ENCODE measurements around the gene RBPMS2.

RBPMS2 gene

DNA sequence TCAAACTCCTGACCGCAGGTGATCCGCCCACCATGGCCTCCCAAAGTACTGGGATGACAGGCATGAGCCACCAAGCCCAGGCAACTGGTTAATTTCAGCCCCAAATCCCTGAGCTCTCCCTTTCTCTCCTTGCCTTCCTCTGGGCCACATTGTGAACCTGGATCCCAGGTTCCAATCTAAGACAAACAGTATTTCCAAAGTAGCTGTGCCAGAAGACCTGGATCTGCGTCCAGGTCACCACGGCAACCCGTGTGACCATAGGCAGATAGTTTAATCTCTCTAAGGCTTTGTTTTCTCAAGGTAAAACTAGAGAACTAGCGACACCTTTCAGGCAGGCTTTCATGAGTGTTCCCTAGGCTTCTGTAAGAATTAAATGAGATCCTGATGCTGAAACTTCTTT lies 5.9 kb upstream of the RBPMS2 start:
- no peak for DNase-seq (ENCODE audit: insufficient read length, low spot score)
- FAIRE-seq: no peak
- TF ChIP-seq, protein P1, sequence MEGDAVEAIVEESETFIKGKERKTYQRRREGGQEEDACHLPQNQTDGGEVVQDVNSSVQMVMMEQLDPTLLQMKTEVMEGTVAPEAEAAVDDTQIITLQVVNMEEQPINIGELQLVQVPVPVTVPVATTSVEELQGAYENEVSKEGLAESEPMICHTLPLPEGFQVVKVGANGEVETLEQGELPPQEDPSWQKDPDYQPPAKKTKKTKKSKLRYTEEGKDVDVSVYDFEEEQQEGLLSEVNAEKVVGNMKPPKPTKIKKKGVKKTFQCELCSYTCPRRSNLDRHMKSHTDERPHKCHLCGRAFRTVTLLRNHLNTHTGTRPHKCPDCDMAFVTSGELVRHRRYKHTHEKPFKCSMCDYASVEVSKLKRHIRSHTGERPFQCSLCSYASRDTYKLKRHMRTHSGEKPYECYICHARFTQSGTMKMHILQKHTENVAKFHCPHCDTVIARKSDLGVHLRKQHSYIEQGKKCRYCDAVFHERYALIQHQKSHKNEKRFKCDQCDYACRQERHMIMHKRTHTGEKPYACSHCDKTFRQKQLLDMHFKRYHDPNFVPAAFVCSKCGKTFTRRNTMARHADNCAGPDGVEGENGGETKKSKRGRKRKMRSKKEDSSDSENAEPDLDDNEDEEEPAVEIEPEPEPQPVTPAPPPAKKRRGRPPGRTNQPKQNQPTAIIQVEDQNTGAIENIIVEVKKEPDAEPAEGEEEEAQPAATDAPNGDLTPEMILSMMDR (IDR thresholded peaks at IDR 0.05; ENCODE audit: insufficient read depth, missing control alignments): no peak

DNA sequence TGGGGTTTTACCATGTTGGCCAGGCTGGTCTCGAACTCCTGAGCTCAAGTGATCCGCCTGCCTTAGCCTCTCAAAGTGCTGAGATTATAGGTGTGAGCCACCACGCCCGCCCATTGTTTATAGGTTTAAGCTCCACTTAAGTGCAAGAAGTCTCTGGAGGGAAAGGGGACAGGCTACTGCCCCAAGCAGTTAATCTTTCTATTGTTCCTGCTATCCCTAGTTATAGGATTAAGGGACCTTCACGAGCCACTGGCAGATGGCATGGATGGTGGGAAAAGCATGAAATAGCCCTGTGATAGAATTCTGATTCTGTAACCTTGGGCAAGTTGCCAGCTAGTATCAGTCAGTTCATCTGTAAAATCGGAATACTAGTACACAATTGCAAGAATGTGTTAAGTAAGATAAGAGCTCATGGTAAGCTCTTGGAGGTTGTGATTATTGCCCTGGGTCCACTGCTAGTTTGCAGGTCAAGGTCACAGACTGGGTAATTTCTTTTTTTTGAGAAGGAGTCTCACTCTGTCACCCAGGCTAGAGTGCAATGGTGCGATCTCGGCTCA lies 5.3 kb upstream of the RBPMS2 start:
- TF ChIP-seq, protein P1 (IDR thresholded peaks at IDR 0.05; ENCODE audit: insufficient read depth, missing control alignments): no peak
- FAIRE-seq: peak; percentile 51
- no peak for DNase-seq (ENCODE audit: insufficient read length, low spot score)

DNA sequence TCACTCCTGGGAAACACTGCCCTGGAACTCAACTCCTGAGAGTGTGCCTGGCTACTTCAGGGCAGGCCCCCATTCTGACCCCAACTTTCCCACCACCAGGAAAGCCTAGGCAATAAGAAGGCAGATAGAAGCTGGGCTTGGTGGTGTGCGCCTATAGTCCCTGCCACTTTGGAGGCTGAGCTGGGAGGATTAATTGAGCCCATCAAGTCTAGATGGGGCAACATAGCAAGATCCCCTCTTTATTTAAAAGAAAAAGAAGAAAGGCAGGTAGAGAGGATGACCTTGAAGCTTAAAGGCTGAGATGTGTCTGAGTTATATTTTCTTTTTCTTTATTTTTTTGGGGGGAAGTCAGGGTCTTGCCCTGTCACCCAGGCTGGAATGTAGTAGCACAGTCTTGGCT lies 4.2 kb upstream of the RBPMS2 start:
- DNase-seq (ENCODE audit: insufficient read length, low spot score): no peak
- FAIRE-seq: no peak
- TF ChIP-seq, protein P1 (IDR thresholded peaks at IDR 0.05; ENCODE audit: insufficient read depth, missing control alignments): no peak

DNA sequence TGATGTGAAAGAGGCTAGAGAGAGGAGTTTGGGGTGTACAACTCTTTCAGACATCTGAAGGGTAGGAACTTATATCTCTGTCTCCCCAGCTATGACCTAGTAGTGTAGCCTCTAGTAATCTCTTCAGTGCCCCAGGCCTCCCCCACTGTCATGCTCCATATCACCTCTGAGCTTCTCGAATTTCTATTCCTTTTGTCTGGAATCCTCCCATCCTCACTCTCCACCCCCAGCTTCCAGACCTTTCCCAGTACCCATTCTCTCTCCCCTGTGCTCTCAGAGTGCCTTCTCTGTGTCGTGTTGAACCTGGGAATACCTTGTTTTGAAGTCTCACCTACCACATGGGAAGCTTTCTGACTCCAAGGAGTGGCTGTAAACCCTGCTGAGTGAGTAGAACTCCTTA lies 3.6 kb upstream of the RBPMS2 start:
- FAIRE-seq: no peak
- DNase-seq (ENCODE audit: insufficient read length, low spot score): no peak
- TF ChIP-seq, protein P1 (IDR thresholded peaks at IDR 0.05; ENCODE audit: insufficient read depth, missing control alignments): no peak

DNA sequence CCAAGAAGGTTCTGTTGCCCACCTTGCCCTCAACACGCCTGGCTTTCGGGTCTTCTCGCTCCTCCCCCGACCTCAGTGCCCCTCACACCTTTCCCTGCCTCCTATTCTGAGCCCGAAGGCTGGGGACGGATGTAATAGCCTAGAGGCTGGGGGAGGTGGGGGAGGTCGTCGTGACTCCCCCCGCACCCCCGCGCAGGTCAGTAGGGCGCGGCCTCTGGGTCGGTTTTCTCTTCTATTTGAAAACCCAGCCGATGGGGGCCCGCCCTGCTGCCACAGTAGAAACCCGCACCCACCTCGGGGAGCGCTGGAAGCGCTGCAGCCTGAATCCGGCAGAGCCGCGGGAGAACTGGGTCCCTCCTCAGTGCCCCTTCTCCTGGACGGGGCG lies 1.0 kb upstream of the RBPMS2 start:
- TF ChIP-seq, protein P1 (IDR thresholded peaks at IDR 0.05; ENCODE audit: insufficient read depth, missing control alignments): no peak
- DNase-seq (ENCODE audit: insufficient read length, low spot score) (no peak), FAIRE-seq (no peak)

DNA sequence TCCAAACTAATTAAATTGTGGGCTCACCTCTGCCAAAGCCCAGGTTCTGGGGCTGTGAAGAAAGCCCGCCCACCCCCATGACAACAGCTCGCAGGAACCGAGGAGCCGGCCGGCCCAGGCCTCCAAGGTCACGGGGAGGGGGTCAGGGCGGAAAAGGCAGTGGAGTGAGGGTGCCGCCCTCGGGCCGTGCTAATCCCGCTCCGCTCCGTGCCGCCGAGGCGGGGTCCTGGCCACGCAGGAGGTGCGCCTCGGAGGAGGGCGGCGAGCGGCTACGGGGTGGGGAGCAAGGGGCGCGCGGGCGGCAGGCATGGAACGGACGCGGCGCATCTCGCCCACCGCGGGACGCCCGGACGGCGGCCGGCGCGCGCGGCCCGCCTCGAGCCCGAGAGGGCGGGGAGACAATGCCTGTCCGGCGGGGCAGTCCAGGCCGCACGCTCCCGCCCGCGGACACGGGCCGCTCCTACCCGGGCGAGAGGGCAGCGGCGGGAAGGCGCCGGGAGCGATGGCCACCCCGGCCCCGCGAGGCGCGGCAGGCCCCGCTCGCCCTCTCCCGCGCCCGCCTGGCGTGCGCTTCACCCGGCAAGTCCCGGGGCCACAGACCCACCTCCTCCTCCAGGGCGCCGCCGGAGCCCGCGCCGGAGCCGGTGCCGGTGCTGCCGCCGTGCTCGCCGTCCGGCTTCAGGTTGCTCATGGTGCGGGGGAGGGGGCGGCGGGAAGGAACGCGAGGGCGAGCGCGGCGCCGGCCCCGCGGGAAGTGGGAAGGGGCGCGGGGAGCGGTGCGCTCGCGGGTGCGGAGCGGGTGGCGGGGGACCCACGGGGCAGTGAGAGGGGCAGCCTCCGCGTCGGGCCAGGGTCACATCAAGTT lies 528 bp downstream of the RBPMS2 start:
- TF ChIP-seq, protein P1 (IDR thresholded peaks at IDR 0.05; ENCODE audit: insufficient read depth, missing control alignments): no peak
- DNase-seq (ENCODE audit: insufficient read length, low spot score) (no peak), FAIRE-seq (no peak)

DNA sequence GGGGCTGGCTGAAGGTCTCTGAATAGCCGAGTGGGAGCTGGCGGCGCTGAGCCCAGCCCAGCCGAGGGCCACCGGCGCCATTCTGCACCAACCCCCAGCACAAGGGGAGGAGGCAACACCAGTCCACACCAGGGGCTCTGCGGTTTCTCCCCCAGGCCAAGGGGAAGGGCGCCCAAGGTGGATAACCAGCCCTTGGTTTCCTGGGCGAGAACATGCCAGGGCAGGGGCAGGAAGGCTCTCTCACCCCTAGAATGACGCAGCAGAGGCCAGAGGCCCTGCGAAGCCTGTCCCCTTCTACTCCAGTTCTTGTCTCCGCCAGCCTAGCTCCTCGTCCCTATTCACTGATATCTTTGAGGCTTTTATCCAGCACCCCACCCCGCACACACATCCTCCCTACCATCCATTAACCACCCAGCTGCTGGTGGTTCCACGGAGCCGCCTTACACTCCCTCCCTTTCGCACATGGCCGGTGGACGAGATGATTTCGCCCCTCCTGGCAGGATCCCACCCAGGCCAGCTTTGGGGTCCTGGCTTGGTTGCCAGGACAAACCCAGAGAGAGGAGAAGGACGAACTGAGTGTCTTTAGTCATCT lies 1.3 kb downstream of the RBPMS2 start:
- FAIRE-seq: no peak

More for the DNA sequence above, 1.3 kb downstream of the RBPMS2 start:
- TF ChIP-seq, protein P1 (IDR thresholded peaks at IDR 0.05; ENCODE audit: insufficient read depth, missing control alignments): no peak
- DNase-seq (ENCODE audit: insufficient read length, low spot score): no peak
